Measurements from ENCODE around the gene MDN1.

DNA sequence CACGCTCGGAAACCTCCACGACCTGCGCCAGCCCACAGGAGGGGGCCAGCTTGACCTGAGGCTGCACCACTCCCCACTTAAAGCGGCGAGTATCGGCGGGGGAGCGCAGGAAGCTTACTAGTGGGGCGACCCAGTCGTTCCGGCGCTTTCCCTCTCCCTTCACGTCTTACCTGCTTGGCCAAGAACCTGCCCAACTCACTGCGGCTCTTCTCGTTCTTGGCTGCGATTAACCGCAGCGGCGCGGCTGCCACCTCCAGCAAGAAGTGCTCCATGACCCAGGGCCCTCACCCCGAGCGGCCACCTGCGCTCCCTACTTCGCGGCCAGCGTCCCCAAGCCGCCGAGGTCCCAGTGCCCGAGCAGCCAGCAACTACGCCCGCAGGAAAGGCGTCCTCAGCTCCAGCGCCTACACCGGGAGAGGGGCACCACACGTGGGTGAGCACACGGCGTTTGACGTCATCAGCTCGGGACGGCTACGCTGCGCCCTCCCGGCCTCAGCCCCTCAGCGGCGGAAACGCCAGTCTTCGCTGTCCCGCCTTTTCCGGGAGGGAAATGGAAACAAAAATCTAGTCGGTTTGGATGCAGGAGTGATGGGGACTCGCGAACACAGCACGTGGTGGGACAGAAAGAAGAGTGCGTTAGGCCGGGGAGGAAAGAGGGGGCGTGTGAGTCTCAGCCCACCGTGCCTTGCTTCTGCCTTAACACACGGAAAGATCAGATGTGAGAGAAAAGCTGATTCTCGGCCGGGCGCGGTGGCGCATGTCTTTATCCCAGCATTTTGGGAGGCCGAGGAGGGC is at the start of gene MDN1:
- TF ChIP-seq, protein P1, sequence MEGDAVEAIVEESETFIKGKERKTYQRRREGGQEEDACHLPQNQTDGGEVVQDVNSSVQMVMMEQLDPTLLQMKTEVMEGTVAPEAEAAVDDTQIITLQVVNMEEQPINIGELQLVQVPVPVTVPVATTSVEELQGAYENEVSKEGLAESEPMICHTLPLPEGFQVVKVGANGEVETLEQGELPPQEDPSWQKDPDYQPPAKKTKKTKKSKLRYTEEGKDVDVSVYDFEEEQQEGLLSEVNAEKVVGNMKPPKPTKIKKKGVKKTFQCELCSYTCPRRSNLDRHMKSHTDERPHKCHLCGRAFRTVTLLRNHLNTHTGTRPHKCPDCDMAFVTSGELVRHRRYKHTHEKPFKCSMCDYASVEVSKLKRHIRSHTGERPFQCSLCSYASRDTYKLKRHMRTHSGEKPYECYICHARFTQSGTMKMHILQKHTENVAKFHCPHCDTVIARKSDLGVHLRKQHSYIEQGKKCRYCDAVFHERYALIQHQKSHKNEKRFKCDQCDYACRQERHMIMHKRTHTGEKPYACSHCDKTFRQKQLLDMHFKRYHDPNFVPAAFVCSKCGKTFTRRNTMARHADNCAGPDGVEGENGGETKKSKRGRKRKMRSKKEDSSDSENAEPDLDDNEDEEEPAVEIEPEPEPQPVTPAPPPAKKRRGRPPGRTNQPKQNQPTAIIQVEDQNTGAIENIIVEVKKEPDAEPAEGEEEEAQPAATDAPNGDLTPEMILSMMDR (conservative IDR thresholded peaks at IDR 0.05), result no peak
- no peak for TF ChIP-seq ZFX (IDR thresholded peaks at IDR 0.05)

Data from C4-2B (cell line).